ENCODE data around the gene CAV1.

GRCh38 chr7:116526897-116527296, 2.1 kb downstream of the CAV1 start:
- TF ChIP-seq POLR2AphosphoS5 (IDR thresholded peaks at IDR 0.05; ENCODE audit: low read depth, low read length) (no peak), NFYB (CRISPR knock-in tag; IDR thresholded peaks at IDR 0.05) (no peak), ZNF563 (CRISPR knock-in tag; IDR thresholded peaks at IDR 0.05) (no peak), ZBTB20 (CRISPR knock-in tag; IDR thresholded peaks at IDR 0.05; ENCODE audit: borderline replicate concordance, low read depth) (no peak), SP1 (IDR thresholded peaks at IDR 0.05) (no peak), SP1 (CRISPR knock-in tag; IDR thresholded peaks at IDR 0.05) (no peak), RXRB (CRISPR knock-in tag; IDR thresholded peaks at IDR 0.05; ENCODE audit: borderline replicate concordance) (no peak), NR1H2 (CRISPR knock-in tag; IDR thresholded peaks at IDR 0.05; ENCODE audit: borderline replicate concordance, low read depth) (no peak), ZNF34 (CRISPR knock-in tag; IDR thresholded peaks at IDR 0.05; ENCODE audit: borderline replicate concordance) (no peak), TAF1 (CRISPR knock-in tag; IDR thresholded peaks at IDR 0.05) (no peak), RARG (CRISPR knock-in tag; IDR thresholded peaks at IDR 0.05; ENCODE audit: low read depth) (no peak), ZKSCAN1 (IDR thresholded peaks at IDR 0.05; ENCODE audit: low read length) (no peak), ZSCAN5A (CRISPR knock-in tag; IDR thresholded peaks at IDR 0.05; ENCODE audit: borderline replicate concordance) (no peak), ZNF10 (CRISPR knock-in tag; IDR thresholded peaks at IDR 0.05; ENCODE audit: borderline replicate concordance, low read depth) (no peak), CTCF (CRISPR knock-in tag; IDR thresholded peaks at IDR 0.05) (no peak)

All from HepG2 (cell line).